Parathyroid adenoma (tissue), 2 donors: ENCODE results near the gene FURIN.
"Not testable (repeated sequence)": the region's sequence is repeated elsewhere in the genome, so short reads cannot be mapped to it uniquely, and the experiment has no call there.

Experiments used
- H2AFZ ChIP-seq: fragments of 300-600 bp; sonication (generic); one replicate; pipeline ENCODE4 v1.7.0; 2017; ENCODE audit warnings: antibody characterized with exemption, mild to moderate bottlenecking
- H3K27ac ChIP-seq: fragments of 300-600 bp; sonication (generic); one replicate; pipeline ENCODE4 v1.7.0; 2017
- H3K27me3 ChIP-seq: fragments of 300-600 bp; sonication (generic); one replicate; pipeline ENCODE4 v1.7.0; 2017; ENCODE audit warnings: low read length; ENCODE audit not compliant: control insufficient read depth, insufficient read depth
- H3K36me3 ChIP-seq: fragments of 300-600 bp; sonication (generic); one replicate; pipeline ENCODE4 v1.7.0; 2017; ENCODE audit warnings: low read length; ENCODE audit not compliant: control insufficient read depth, insufficient read depth
- H3K4me1 ChIP-seq: fragments of 300-600 bp; sonication (generic); one replicate; pipeline ENCODE4 v1.7.0; 2017; ENCODE audit warnings: control low read depth
- H3K4me2 ChIP-seq: fragments of 300-600 bp; sonication (generic); one replicate; pipeline ENCODE4 v1.7.0; 2017; ENCODE audit warnings: low read length
- H3K4me3 ChIP-seq: fragments of 300-600 bp; sonication (generic); one replicate; pipeline ENCODE4 v1.7.0; 2017; ENCODE audit warnings: low read depth, low read length
- H3K79me2 ChIP-seq: fragments of 300-600 bp; sonication (generic); one replicate; pipeline ENCODE4 v1.7.0; 2017; ENCODE audit warnings: control low read depth
- H3K9ac ChIP-seq: fragments of 300-600 bp; sonication (generic); one replicate; pipeline ENCODE4 v1.7.0; 2017; ENCODE audit warnings: mild to moderate bottlenecking
- H3K9me3 ChIP-seq: fragments of 300-600 bp; sonication (generic); one replicate; pipeline ENCODE4 v1.7.0; 2017; ENCODE audit warnings: low read length; ENCODE audit not compliant: control insufficient read depth
- TF ChIP-seq, protein P1 (sequence below): fragments of 300-600 bp; sonication (generic); IDR thresholded peaks from one replicate; pipeline ENCODE4 v1.7.0; 2017; ENCODE audit warnings: antibody characterized with exemption, mild to moderate bottlenecking
- donor health status: primary hyperparathyroidism.

FURIN gene

DNA sequence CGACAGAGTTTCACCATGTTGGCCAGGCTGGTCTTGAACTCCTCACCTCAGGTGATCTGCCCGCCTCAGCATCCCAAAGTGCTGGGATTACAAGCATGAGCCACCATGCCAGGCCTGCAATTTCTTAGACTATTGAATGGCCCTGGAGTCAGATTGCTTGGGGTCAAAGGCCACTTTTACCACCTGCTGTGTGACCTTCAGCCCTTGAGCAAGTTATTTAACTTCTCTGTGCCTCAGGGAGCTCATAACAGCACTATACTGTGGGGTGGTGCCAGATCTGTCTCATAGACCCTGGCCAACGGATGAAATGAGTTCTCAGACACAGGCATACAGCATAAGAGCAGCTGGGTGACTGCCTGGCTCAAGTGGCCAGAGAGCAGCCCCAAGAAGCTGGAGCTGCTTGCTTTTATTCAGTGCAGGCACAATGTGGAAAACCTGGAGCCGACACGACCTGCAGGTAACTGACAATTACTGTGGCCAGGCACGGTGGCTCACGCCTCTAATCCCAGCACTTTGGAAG lies 44.9 kb upstream of the FURIN start:
- Histone ChIP-seq H3K27me3 (no peaks in the 10 kb centered on the region), H3K36me3 (no peaks in the 10 kb centered on the region), H3K4me3 (no peak overlapping the region), H3K9ac (no peak overlapping the region), H3K4me2 (no peak overlapping the region), H3K79me2 (no peaks in the 10 kb centered on the region), H3K27ac (no peak overlapping the region), H3K9me3 (no peaks in the 10 kb centered on the region), H3K4me1 (no peaks in the 10 kb centered on the region), H2AFZ (no peak overlapping the region)
- TF ChIP-seq, protein P1, sequence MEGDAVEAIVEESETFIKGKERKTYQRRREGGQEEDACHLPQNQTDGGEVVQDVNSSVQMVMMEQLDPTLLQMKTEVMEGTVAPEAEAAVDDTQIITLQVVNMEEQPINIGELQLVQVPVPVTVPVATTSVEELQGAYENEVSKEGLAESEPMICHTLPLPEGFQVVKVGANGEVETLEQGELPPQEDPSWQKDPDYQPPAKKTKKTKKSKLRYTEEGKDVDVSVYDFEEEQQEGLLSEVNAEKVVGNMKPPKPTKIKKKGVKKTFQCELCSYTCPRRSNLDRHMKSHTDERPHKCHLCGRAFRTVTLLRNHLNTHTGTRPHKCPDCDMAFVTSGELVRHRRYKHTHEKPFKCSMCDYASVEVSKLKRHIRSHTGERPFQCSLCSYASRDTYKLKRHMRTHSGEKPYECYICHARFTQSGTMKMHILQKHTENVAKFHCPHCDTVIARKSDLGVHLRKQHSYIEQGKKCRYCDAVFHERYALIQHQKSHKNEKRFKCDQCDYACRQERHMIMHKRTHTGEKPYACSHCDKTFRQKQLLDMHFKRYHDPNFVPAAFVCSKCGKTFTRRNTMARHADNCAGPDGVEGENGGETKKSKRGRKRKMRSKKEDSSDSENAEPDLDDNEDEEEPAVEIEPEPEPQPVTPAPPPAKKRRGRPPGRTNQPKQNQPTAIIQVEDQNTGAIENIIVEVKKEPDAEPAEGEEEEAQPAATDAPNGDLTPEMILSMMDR = no peak

DNA sequence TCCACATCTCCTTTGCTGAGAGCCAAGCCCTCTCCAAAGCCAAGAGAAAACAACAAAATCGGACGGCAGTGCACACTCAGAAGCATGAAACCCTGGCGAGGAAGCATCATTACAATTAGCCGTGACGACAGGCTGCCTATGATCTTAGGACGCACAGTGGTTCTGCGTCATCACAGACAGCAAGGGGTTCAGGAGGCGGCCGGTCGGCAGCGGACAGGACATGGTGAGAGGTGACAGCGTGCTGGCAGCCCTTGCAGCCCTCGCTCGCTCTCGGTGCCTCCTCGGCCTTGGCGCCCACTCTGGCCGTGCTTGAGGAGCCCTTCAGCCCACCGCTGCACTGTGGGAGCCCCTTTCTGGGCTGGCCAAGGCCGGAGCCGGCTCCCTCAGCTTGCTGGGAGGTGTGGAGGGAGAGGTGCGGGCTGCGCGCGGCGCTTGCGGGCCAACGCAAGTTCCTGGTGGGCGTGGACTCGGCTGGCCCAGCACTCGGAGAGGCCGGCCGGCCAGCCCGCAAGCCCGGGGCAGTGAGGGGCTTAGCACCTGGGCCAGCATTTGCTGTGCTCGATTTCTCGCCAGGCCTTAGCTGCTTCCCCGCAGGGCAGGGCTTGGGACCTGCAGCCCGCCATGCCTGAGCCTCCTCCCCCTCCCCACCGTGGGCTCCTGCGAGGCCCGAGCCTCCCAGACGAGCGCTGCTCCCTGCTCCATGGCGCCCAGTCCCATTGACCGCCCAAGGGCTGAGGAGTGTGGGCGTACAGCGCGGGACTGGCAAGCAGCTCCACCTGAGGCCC lies 43.1 kb upstream of the FURIN start:
- not testable (repeated sequence) for H3K27me3 ChIP-seq, H3K4me1 ChIP-seq, H3K36me3 ChIP-seq, H3K9me3 ChIP-seq, H3K79me2 ChIP-seq, H3K27ac ChIP-seq, H2AFZ ChIP-seq, H3K9ac ChIP-seq, H3K4me3 ChIP-seq, H3K4me2 ChIP-seq

DNA sequence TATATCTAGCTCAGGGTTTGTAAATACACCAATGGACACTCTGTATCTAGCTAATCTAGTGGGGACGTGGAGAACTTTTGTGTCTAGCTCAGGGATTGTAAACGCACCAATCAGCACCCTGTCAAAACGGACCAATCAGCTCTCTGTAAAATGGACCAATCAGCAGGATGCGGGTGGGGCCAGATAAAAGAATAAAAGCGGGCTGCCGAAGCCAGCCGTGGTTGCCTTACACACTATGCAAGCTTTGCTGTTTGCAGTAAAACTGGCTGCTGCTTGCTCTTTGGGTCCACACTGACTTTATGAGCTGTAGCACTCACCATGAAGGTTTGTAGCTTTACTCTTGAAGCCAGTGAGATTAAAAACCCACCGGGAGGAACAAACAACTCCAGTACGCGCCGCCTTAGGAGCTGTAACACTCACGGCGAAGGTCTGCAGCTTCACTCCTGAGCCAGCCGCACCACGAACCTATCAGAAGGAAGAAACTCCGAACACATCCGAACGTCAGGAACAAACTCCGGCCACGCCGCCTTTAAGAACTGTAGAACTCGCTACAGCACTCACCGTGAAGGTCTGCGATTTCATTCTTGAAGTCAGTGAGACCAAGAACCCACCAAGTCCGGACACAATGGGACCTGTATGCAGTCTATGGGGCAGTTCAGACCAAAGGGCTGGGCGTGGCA lies 42.0 kb upstream of the FURIN start:
- H3K36me3 ChIP-seq, H3K9me3 ChIP-seq, H3K4me3 ChIP-seq, H3K9ac ChIP-seq, H3K4me1 ChIP-seq, H3K27me3 ChIP-seq, H3K4me2 ChIP-seq, H3K27ac ChIP-seq, H3K79me2 ChIP-seq, H2AFZ ChIP-seq: not testable (repeated sequence)

DNA sequence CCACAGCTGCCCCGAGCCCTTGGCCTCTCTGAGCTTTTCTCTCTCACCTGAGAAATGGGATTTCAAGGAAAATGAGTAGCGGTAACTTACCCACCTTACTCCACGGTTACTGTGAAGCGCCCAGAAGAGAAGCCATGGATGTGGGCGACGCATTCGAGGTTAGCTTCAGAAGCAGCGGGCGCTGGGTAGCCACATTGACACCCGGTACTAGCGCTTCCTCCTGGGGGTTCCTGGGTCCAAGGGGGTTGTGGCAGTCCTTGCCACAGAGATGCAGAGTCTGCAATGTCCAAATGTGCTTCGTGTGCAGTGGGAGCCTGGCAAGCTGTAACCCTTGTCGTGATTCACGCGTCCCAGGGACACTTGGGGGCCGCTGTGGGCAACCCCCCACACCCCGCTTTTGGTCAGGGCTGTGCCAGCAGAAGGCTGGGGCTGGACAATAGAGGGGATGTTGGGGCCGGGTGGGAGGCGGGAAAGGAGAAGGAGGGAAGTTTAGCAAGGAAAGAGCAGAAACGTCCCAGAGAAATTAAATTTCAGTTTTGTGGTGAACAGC lies 41.4 kb upstream of the FURIN start:
- Histone ChIP-seq H3K4me1 (no peaks in the 10 kb centered on the region), H3K4me3 (no peak overlapping the region), H3K79me2 (no peaks in the 10 kb centered on the region), H3K9ac (no peak overlapping the region), H3K36me3 (no peaks in the 10 kb centered on the region), H3K4me2 (no peak overlapping the region), H3K9me3 (no peaks in the 10 kb centered on the region), H3K27me3 (no peaks in the 10 kb centered on the region), H3K27ac (no peak overlapping the region), H2AFZ (no peak overlapping the region)
- TF ChIP-seq, protein P1 = no peak

DNA sequence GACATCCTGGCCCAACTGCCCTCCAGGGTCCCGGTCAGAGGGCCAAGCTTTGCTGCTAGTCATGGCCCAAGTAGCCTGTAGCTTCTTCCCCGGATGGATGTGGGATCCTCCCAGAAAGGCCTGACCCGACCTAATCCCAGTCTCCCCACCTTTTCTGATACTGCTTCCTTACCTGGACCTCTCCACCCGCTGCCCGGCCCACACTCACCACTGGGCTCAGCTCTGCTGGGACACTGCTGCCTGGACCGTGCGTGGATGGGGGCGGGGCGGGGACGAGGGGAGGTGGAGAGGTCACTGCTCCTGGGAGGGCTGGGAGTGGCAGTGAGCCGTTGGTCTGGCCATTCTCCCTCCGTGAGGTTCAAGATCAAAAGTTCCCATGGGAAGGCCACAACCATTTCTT lies 40.3 kb upstream of the FURIN start:
- Histone ChIP-seq H3K27ac (no peak overlapping the region), H3K9me3 (no peaks in the 10 kb centered on the region), H3K36me3 (no peaks in the 10 kb centered on the region), H3K27me3 (no peaks in the 10 kb centered on the region), H3K4me3 (no peak overlapping the region), H3K4me1 (no peaks in the 10 kb centered on the region), H3K79me2 (no peaks in the 10 kb centered on the region), H3K4me2 (no peak overlapping the region), H3K9ac (no peak overlapping the region), H2AFZ (no peak overlapping the region)
- TF ChIP-seq, protein P1 = no peak
